Suprapubic skin (tissue), 3 donors: ENCODE data around the gene PHF21A.

ENCODE experiments used
- POLR2A ChIP-seq, 2 donors: fragments of 450-650 bp; IDR thresholded peaks; one replicate each; pipeline ENCODE4 v1.6.1; 2017; ENCODE audit warnings: antibody characterized with exemption in 2 of 2, mild to moderate bottlenecking in 2 of 2, moderate library complexity in 2 of 2
- TF ChIP-seq, protein P1 (sequence below), 2 donors: fragments of 200-600 bp in 1 of 2; fragments of 450-650 bp in 1 of 2; sonication (generic) in 1 of 2; IDR thresholded peaks; one replicate each; pipeline ENCODE4 v1.5.1; 2016 to 2019; ENCODE audit warnings: antibody characterized with exemption in 2 of 2, mild to moderate bottlenecking in 1 of 2, moderate library complexity in 1 of 2

DNA sequence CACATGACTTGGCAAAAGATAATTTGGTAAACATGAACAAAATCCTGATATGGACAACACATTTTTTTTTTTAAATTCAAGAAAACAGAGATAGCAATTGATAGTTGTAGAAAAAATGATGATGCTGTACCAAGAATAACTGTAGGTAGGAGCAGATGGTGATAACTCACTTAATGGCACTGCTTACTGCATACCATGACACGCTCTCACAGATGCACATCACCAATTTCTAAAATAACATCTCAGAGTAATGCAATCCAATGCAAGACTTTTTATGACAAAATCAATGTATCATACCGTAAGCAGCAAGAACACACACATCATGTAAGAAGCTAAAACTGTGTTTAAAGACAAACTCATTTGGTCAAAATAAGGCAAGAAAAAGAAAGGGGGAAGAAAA lies 102.6 kb downstream of the PHF21A start:
- TF ChIP-seq, protein P1, sequence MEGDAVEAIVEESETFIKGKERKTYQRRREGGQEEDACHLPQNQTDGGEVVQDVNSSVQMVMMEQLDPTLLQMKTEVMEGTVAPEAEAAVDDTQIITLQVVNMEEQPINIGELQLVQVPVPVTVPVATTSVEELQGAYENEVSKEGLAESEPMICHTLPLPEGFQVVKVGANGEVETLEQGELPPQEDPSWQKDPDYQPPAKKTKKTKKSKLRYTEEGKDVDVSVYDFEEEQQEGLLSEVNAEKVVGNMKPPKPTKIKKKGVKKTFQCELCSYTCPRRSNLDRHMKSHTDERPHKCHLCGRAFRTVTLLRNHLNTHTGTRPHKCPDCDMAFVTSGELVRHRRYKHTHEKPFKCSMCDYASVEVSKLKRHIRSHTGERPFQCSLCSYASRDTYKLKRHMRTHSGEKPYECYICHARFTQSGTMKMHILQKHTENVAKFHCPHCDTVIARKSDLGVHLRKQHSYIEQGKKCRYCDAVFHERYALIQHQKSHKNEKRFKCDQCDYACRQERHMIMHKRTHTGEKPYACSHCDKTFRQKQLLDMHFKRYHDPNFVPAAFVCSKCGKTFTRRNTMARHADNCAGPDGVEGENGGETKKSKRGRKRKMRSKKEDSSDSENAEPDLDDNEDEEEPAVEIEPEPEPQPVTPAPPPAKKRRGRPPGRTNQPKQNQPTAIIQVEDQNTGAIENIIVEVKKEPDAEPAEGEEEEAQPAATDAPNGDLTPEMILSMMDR (IDR thresholded peaks at IDR 0.05), result no peak
- TF ChIP-seq POLR2A (IDR thresholded peaks at IDR 0.05), result no peak
